ENCODE results near the gene TPRG1L. TPM values are rescaled to one million over a fixed set of nuclear protein-coding genes. Genes with fewer than 3 reads are reported as not detected.
A peak's percentile ranks its signal among the peaks of the same experiment; 100 is the strongest.

The TPRG1L gene
- total RNA-seq, 4 donors from 2014 or later, result 27.9 to 44.7 (median 33.2) TPM

DNA sequence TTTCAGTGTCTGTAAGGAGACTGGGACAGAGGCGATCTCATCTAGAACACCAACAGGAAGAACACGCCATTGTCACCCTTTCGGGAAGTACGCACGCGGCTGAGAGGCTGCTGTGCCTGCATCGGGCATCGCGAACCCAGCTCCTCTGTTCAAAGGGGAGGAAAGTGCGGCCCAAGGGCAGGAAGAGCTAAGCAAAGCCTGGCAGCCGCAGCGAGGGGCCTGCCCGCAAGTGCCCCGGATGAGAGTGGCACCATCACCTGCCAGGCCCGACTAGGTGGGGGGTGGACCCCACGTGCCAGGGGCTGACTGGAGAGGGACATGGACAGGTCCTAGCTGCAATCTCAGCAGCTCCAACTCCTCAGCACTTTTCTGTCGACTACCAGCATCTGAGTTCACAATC is 7.5 kb downstream of the TPRG1L start:
- peaks cover 29 to 100% (median 31%) of the 10 kb centered on the region in 3 donors for H3K36me3 ChIP-seq
- peak overlapping the region; percentile 0 to 77 (median 44) for H3K27ac ChIP-seq
- intact Hi-C loops (cut with DNase I), result no loop called here
- peaks cover 8 to 25% (median 13%) of the 10 kb centered on the region in 3 donors for H3K4me1 ChIP-seq
- no peak for DNase-seq
- H3K27me3 ChIP-seq, result no peaks in the 10 kb centered on the region
- TF ChIP-seq POLR2A (IDR thresholded peaks at IDR 0.05), result no peak
- TF ChIP-seq, protein P1, sequence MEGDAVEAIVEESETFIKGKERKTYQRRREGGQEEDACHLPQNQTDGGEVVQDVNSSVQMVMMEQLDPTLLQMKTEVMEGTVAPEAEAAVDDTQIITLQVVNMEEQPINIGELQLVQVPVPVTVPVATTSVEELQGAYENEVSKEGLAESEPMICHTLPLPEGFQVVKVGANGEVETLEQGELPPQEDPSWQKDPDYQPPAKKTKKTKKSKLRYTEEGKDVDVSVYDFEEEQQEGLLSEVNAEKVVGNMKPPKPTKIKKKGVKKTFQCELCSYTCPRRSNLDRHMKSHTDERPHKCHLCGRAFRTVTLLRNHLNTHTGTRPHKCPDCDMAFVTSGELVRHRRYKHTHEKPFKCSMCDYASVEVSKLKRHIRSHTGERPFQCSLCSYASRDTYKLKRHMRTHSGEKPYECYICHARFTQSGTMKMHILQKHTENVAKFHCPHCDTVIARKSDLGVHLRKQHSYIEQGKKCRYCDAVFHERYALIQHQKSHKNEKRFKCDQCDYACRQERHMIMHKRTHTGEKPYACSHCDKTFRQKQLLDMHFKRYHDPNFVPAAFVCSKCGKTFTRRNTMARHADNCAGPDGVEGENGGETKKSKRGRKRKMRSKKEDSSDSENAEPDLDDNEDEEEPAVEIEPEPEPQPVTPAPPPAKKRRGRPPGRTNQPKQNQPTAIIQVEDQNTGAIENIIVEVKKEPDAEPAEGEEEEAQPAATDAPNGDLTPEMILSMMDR (IDR thresholded peaks at IDR 0.05), result no peak
- H3K9me3 ChIP-seq, result no peaks in the 10 kb centered on the region
- WGBS, 2 donors, result 84 to 85% methylated on average over 12 of the region's 17 CpGs
- no peak overlapping the region for H3K4me3 ChIP-seq

DNA sequence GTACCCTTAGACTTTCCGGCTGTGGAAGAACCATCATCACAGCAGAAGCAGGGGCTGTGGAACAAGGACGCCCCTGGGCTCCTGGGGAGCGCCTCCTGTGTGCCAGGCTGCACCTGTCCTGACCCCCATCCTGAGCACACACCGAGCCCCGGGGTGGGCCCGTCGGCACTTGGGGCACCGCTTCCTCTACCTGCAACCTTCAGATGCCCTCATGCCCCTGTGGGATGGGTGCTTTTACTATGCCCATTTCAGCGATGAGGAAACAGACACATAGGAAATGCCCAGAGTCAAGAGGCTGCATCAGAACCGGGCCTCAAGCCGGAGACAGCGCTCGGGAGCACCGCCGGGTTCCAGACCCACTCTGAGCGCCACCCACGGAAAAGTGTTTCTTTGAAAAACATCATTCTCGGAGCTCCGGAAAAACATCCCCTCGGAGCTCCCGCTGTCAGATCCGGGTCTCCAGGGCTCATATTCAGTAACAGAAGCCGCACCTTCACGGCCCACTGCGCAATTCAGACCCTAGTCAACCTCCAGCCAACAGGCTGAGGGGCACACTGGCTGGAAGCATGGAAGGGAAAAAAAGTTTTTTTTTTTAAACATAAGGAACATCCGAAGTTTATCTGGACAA is 8.0 kb downstream of the TPRG1L start:
- intact Hi-C loops (cut with DNase I), result no loop called here
- no peak for TF ChIP-seq POLR2A (IDR thresholded peaks at IDR 0.05)
- TF ChIP-seq, protein P1 (IDR thresholded peaks at IDR 0.05), result no peak
- H3K27me3 ChIP-seq, result no peaks in the 10 kb centered on the region
- no peaks in the 10 kb centered on the region for H3K9me3 ChIP-seq
- WGBS, 2 donors, result 90% methylated on average over 18 of the region's 26 CpGs; no CpG with 5 or more reads in 1 of the 2 donors
- no peak for DNase-seq
- peak overlapping the region in 1 of 4 donors; percentile 0 for H3K27ac ChIP-seq
- peaks cover 8 to 25% (median 13%) of the 10 kb centered on the region in 3 donors for H3K4me1 ChIP-seq
- no peak overlapping the region for H3K4me3 ChIP-seq
- peaks cover 26 to 100% (median 26%) of the 10 kb centered on the region in 3 donors for H3K36me3 ChIP-seq

DNA sequence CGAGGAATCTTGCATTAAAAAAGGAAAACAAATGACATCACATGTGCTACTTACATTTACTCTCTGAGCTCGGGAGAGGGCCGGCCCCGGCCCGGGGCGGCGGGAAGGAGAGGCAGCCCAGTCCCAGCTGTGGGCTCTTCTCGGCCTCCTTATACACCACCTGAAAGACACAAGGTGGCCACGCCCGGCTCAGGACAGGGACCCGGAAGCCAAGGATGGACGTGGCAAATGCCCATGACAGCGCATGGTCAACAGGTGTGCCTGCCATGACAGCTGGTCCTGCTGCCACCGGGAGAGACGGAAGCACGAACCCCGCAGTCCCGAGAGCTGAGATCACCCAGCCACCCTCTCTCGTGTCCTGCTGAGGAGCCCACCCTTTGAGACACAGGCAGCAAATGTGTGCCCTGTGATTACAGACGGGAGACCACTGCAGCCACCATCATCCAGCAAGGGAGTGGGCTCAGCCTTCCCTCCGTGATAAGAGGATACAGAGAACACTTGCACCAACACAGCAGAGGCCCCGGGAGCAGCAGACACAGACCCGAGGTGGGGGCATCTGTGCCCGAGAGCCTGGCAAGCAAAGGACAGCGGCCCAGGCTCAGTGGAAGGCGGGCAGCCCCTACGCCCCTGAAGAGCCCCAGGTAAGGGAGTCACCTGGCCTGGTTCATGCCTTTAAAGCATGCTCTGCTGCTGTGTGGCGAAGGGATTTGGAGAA is 8.7 kb downstream of the TPRG1L start:
- Histone ChIP-seq H3K36me3 (peaks cover 23 to 100% (median 26%) of the 10 kb centered on the region in 3 donors), H3K9me3 (no peaks in the 10 kb centered on the region), H3K4me3 (no peak overlapping the region), H3K27me3 (no peaks in the 10 kb centered on the region), H3K27ac (no peak overlapping the region), H3K4me1 (peaks cover 8 to 25% (median 13%) of the 10 kb centered on the region in 3 donors)
- TF ChIP-seq, protein P1 (IDR thresholded peaks at IDR 0.05), result no peak
- no peak for TF ChIP-seq POLR2A (IDR thresholded peaks at IDR 0.05)
- no peak for DNase-seq
- intact Hi-C loops (cut with DNase I), result no loop called here
- 94 to 99% methylated on average over 15 to 17 of the region's 28 CpGs for WGBS, 2 donors

DNA sequence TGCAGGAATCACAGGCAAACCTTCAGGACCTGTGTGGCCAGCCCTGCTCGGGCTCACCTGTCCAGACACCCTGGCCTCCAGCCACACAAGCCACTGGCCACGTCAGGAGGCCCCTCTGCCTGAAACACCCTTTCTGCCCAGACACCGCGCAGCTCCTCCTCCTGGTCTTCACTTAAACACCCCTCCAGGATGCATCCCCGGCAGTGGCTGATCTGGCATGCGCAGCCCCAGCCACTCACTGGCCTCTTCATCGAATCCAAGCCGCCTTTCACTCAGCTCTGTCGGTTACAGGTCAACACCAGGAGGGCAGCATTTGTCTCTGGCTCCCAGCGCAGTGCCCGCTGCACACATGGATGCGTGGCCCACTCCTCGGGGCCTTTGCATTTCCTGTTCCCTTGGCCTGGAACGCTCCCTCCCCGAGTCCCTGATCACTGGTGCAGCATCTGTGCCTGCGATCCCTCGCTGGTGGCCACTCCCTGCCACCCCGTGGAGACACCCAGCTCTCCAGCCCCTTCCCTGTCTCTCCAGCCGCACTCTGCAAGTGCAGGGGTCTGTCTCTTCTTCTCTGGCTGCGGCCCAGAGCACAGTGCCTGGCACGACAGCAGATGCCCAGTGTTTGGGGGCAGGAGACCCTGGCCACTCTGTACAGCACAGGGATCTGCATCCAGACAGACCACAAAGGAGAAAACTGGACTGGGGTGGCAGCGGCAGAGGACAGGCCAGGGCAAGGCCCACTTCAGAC is 9.4 kb downstream of the TPRG1L start:
- no peak overlapping the region for H3K4me3 ChIP-seq
- peaks cover 20 to 100% (median 23%) of the 10 kb centered on the region in 3 donors for H3K36me3 ChIP-seq
- 95 to 100% methylated on average over 4 to 19 of the region's 22 CpGs for WGBS, 2 donors
- H3K27ac ChIP-seq, result no peak overlapping the region
- H3K9me3 ChIP-seq, result no peaks in the 10 kb centered on the region
- peaks cover 8 to 25% (median 13%) of the 10 kb centered on the region in 3 donors for H3K4me1 ChIP-seq
- intact Hi-C loops (cut with DNase I), result no loop called here
- TF ChIP-seq, protein P1 (IDR thresholded peaks at IDR 0.05), result no peak
- TF ChIP-seq POLR2A (IDR thresholded peaks at IDR 0.05), result no peak
- no peak for DNase-seq
- H3K27me3 ChIP-seq, result no peaks in the 10 kb centered on the region

All from esophagus squamous epithelium (tissue), 5 donors.